Pulmonary artery endothelial cell (primary cell): ENCODE data around the gene KRTAP10-4. TPM values are rescaled to one million over a fixed set of nuclear protein-coding genes. Genes with fewer than 3 reads are reported as not detected.
"Not testable (repeated sequence)": the region's sequence is repeated elsewhere in the genome, so short reads cannot be mapped to it uniquely, and the experiment has no call there.

Experiments used
- DNase-seq: peaks from one replicate; pipeline ENCODE4 v3.0.0-alpha.2; 2011; ENCODE audit warnings: low read depth, low spot score
- total RNA-seq: library from RNA; depleted of rRNA; stranded (reverse); fragments of >200 nt; gene quantifications from 2 replicates; pipeline ENCODE4 v1.2.3, GENCODE V29; 2014

Gene KRTAP10-4
- total RNA-seq, 1 donor from 2014 or later: not detected

- DNase-seq: no peak
Observed at GRCh38 chr21:44533891-44534627, 39.5 kb upstream of the KRTAP10-4 start.

- no peak for DNase-seq
Observed at GRCh38 chr21:44534688-44535087, 38.8 kb upstream of the KRTAP10-4 start.

GRCh38 chr21:44535963-44536362 lies 37.6 kb upstream of the KRTAP10-4 start:
- no peak for DNase-seq

DNA sequence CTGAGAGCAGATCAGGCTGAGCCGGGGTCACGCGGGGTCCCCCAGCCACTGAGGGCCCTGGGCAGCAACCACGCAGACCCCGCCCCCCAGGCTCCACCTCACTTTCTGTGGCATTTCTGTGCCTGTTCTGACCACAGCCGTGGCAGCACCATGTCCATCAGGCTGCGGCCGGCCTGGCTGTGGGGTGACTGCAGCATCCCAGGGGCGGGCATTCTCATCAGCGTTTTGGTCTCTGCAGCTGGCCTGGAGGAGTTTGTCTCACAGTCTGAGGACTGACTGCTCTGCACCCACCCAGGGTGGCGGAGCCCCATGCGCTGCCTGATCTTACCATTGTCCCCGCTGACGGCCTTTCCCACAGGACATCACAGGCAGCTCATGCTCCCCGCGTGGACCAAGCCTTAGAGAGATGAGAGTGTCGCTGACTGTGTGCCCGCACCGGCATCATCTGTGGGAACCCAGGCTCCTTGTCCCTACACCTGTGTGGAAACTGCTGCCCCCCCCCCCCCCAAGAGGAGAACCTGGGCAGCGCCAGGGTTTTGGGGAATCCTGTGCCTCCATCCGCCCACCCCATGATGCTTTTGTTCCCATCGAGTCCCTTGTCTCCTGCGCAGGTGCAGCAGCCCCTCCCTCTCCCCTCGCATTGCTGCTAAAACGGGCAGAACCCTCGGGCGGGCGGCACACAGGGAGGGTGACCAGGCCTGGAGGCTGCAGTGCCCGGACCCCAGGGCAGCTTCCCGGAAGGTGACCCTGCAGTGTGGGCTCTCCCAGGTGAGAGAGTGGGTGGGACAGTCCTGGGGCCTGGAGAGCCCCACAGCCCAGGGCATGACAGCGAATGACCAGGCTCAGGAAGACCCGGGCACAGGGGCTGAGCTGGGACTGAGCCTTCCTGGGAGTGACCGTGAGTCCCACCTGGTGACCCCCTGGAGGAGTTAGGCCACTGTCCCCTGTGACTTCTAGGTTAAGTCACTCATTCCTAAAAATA lies 35.3 kb upstream of the KRTAP10-4 start:
- DNase-seq: no peak

DNA sequence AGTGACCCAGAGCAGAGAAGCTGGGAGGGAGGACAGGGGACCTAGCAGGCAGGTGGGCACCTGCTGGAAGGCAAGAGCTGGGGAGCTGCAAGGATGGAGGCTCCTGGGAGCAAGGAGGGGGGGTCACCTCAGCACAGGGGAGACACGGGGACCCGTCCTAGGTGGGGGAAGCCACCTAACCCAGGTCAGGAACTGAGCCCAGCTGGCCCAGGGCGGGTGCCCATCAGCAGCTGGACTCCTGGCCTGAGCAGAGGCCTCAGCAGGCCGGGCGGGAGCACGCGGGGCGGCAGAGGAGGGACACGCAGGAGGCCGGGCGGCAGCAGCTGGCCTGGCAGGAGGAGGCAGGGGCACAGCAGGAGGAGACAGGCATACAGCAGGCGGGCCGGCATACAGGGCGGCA lies 34.5 kb upstream of the KRTAP10-4 start:
- DNase-seq: no peak

DNA sequence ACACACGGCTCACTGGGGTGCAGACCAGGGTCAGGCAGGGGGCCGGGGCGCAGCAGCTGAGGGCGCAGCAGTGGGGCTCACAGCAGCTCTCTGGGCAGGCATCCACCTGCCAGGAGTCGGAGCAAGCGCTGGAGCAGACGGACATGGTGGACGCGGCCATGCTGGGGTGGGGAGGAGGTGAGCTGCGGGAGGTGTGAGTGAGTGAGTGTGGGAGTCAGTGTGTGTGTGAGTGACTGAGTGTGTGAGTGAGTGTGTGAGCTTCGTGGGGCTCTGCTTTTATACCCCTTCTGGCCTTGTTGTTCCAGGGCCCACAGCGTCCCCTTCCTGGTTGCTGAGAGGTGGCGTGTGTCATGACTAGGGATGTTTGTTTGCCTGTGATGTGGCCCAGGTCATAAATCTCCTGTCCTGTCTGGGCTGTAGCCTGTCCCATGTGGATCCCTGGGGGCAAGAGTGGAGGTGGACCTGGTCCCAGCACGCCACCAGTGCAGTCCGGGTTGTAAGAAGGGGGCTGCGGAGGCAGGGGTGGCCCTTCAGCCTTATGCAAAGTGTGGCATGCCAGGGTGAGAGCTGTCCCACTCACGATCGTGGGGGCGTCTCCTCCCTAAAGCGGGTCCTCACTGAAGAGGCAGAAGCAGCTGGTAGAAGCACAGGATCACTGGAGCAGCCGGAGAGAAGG lies 33.4 kb upstream of the KRTAP10-4 start, which contains the start of gene KRTAP10-1:
KRTAP10-1 (minus strand) TSS at position 205 of the 676 bp plus-strand sequence; CDS start at position 160, 45 bp downstream.
- no peak for DNase-seq

DNA sequence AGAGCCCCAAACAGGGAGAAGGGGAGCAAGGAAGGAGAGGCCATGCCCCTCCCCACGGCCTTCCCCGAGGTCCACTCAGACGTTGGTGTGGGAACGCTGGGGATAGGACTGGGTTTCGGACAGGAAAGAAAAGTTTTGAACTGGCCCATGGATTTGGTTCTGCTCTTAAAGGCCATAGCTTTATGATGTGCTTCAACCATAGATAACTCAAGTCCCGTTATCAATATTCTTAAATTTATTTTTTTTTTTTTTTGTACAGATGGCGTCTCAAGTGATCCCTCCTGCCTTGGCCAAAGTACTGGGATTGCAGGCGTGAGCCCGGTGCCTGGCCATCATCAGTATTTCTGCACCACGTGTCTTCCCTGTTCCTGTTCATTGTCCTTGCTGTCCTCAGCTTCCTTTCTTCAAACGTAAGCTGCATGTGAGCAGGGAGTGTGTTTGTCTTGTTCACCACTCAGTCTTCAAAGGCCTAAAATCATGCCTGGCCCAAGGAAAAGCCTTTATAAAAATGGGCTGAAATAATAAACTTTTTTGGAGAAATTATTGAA lies 32.7 kb upstream of the KRTAP10-4 start:
- no peak for DNase-seq

- no peak for DNase-seq
Observed at GRCh38 chr21:44542716-44543115, 30.8 kb upstream of the KRTAP10-4 start.

DNA sequence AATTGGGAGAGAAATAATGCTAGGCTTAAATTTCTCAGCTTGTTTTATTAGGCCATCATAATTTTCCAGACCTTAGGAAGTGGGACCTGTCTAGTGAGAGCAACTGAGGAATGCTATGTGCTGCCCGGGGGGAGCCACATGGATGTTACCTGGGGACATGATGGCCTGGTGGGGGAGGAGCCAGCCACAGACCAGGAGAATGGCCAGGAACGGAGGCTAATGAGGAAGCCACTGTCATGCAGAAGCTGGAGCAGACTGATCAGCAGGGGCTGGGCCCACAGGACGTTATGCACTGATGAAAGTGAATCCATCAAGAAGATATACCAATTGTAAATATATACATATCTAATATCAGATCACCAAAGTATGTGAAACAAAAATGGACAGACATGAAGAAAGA lies 29.0 kb upstream of the KRTAP10-4 start:
- DNase-seq: no peak

- no peak for DNase-seq
Observed at GRCh38 chr21:44547656-44548331, 25.7 kb upstream of the KRTAP10-4 start.

- no peak for DNase-seq
Observed at GRCh38 chr21:44548381-44548780, 25.1 kb upstream of the KRTAP10-4 start.

GRCh38 chr21:44548922-44549321 lies 24.6 kb upstream of the KRTAP10-4 start:
- no peak for DNase-seq

- DNase-seq: no peak
Observed at GRCh38 chr21:44549525-44550211, 23.9 kb upstream of the KRTAP10-4 start.

- not testable (repeated sequence) for DNase-seq
Observed at GRCh38 chr21:44550285-44550684, 23.2 kb upstream of the KRTAP10-4 start.

- no peak for DNase-seq
Observed at GRCh38 chr21:44550807-44551206, 22.7 kb upstream of the KRTAP10-4 start.

DNA sequence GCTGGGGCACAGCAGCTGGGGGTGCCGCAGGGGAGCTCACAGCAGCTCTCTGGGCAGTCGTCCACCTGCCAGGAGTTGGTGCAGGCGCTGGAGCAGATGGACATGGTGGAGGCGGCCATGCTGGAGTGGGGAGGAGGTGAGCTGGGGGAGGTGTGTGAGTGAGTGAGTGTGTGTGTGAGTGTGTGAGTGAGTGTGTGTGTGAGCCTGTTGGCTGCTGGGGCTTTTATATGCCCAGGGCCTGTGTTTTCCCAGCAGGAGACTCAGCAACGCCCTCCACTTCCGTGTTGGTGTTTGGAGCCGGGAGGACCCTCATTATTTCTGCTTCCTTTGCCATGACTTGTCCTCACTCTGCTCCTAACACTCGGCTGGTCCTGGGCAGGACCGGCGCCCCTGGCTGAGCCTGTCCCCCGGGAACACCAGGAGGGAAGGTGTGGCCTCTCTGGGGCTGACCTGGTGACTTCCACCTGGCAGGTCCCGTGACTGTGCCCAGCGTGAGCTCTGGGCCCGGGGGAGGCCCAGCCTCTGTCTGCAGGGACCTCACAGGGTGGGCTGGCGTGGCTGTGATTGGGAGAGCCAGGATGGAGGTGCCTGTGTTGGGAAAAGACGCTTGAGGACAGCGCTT lies 22.1 kb upstream of the KRTAP10-4 start, which contains the start of gene KRTAP10-2:
KRTAP10-2 (minus strand) TSS at position 166 of the 622 bp plus-strand sequence; CDS start at position 119, 47 bp downstream.
- no peak for DNase-seq

GRCh38 chr21:44552136-44552535 lies 21.4 kb upstream of the KRTAP10-4 start:
- DNase-seq: no peak

DNA sequence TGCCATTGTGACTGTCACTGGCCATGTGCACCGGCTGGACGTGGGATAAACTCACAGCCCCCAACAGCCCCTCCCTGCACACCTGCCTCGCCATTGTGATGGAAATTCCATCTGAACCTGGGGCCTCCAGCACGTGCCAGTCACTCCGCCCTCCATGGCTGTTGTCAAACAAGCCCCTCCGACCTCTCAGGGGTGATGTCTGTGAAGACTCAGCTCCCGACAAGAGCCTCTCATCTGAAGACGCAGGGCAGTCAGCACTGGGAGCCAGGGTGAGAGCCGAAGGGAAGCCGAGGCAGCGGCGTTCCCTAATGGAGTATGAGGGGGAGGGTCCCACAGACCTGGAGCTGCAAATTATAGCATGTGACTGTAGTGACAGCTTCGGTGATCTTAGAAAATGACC lies 20.8 kb upstream of the KRTAP10-4 start:
- DNase-seq: no peak

DNA sequence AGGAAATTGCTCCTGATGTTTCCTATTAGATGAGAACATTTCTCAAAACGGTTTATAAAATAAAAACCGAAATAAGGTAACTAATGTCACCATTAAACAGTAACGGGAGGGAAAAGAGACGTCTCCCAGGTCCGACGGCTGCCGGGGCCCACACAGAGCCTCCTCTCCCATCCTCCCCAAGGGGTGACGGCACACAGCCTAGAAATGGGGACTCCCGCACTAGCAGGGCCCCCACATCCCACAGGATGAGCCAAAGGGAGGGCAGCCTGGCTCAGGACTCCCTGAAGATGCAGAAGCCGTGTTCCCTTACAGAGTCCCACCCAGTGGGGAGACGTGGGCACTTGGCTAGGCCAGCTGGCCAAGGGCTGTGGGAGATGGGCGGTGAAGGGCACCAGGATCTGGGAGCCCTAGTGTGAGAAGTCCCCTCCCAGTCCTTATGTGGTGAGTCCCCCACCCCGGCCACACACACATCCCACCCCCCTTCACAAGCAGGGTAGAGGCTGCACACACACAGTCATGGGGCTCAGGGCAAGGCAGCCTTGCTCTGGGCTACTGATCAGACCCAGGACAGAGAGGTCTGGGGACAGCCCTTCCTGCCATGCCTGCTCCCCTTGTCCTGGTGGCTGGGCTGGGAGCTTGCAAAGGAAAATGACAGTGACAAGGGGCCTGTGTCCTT lies 18.2 kb upstream of the KRTAP10-4 start:
- no peak for DNase-seq
